Measurements from ENCODE around the gene GFRA1. TPM values are rescaled to one million over a fixed set of nuclear protein-coding genes. Genes with fewer than 3 reads are reported as not detected.

The GFRA1 gene
- total and polyA plus RNA-seq, 2 of the 4 experiments (the other 2 are of a cell fraction), result 9.1 to 9.3 TPM

GRCh38 chr10:116111483-116112095 is 161.4 kb downstream of the GFRA1 start:
- 59% methylated on average over 4 of the region's 11 CpGs; no CpG with 5 or more reads in 1 of the 2 experiments for WGBS, 2 experiments (ENCODE audit: extremely low coverage in 2 of 2, insufficient read length in 1 of 2)
- Histone ChIP-seq H3K4ac (ENCODE audit: low read depth, low read length) (no peak overlapping the region), H4K5ac (ENCODE audit: low read depth, low read length) (no peak overlapping the region), H2AFZ (replicated peaks; ENCODE audit: low read length, poor library complexity) (no peak overlapping the region), H3K23ac (ENCODE audit: low read depth, low read length) (no peak overlapping the region), H3K4me1 (ENCODE audit: control insufficient read depth, insufficient read depth, low read length) (no peaks in the 10 kb centered on the region), H4K91ac (ENCODE audit: insufficient read depth, low read depth, low read length) (no peak overlapping the region), H3K4me2 (ENCODE audit: low read depth, low read length) (no peak overlapping the region), H3K4me3 (ENCODE audit: insufficient read depth, low read depth, low read length) (no peak overlapping the region), H3K27me3 (ENCODE audit: control insufficient read depth, insufficient read depth, low read length) (no peaks in the 10 kb centered on the region), H3K36me3 (ENCODE audit: control insufficient read depth, insufficient read depth, low read length) (no peaks in the 10 kb centered on the region), H2AK9ac (replicated peaks; ENCODE audit: low read depth, low read length, poor library complexity) (no peak overlapping the region), H3K9ac (ENCODE audit: low read depth, low read length) (no peak overlapping the region), H3K79me1 (ENCODE audit: low read depth in 1 of 2, low read length in 2 of 2) (no peaks in the 10 kb centered on the region), H2BK15ac (ENCODE audit: low read depth, low read length) (no peak overlapping the region), H2BK20ac (ENCODE audit: low read depth, low read length) (no peak overlapping the region), H3K9me1 (ENCODE audit: insufficient read depth, low read length) (peaks cover 4% of the 10 kb centered on the region; the same call in 1 of the 2 replicates), H2AK5ac (ENCODE audit: low read depth, low read length) (no peak overlapping the region), H2BK5ac (ENCODE audit: low read depth, low read length, poor library complexity, severe bottlenecking) (no peak overlapping the region), H4K8ac (ENCODE audit: low read depth in 2 of 2, low read length in 2 of 2) (no peak overlapping the region), H3K18ac (ENCODE audit: low read depth, low read length) (no peak overlapping the region), H2BK120ac (ENCODE audit: low read depth, low read length) (no peak overlapping the region), H3K27ac (ENCODE audit: insufficient read depth, low read length) (no peak overlapping the region), H4K20me1 (ENCODE audit: insufficient read depth, low read length) (no peaks in the 10 kb centered on the region), H3K14ac (replicated peaks; ENCODE audit: low read depth, low read length) (no peak overlapping the region), H3K56ac (ENCODE audit: extremely low read depth, insufficient read depth, low read length) (no peak overlapping the region), H3K9me3 (ENCODE audit: control insufficient read depth, insufficient read depth, low read length) (no peaks in the 10 kb centered on the region)
- dilution Hi-C loops (cut with HindIII; ENCODE audit: low sequenced_read_pairs, unreplicated experiment) (no loop called here), in situ Hi-C loops (cut with MboI; ENCODE audit: low sequenced_read_pairs) (no loop called here), intact Hi-C loops (cut with micrococcal nuclease) (no loop called here)
- POLR2A ChIA-PET (ENCODE audit: unreplicated experiment), result no interaction called here
- BruUV-seq (replicated peaks), result no TSS peak
- no peak for DNase-seq
- CTCF ChIA-PET, result no interaction called here
- no peak for ATAC-seq (ENCODE audit: low read depth)
- no peak for TF ChIP-seq CHD1 (IDR thresholded peaks at IDR 0.05; ENCODE audit: low read depth, low read length)
- no peak for TF ChIP-seq SMC3 (IDR thresholded peaks at IDR 0.05; ENCODE audit: low read depth, low read length)
- TF ChIP-seq CEBPB (IDR thresholded peaks at IDR 0.05; ENCODE audit: low read depth, low read length), result no peak
- no peak for TF ChIP-seq MAZ (IDR thresholded peaks at IDR 0.05; ENCODE audit: borderline replicate concordance, low read depth, low read length)
- TF ChIP-seq USF2 (IDR thresholded peaks at IDR 0.05; ENCODE audit: low read depth, low read length), result no peak
- no peak for TF ChIP-seq RFX5 (IDR thresholded peaks at IDR 0.05; ENCODE audit: low read depth, low read length)
